ENCODE measurements around the gene VSTM2L. TPM values are rescaled to one million over a fixed set of nuclear protein-coding genes. Genes with fewer than 3 reads are reported as not detected.

Gene VSTM2L
- total RNA-seq, 1 donor from 2014 or later: 0.46 TPM

GRCh38 chr20:37929683-37930014 is 26.7 kb downstream of the VSTM2L start:
- H3K4me3 ChIP-seq (ENCODE audit: low read depth, low read length): no peak overlapping the region
- no peak for TF ChIP-seq CTCF (IDR thresholded peaks at IDR 0.05; ENCODE audit: insufficient read depth, low read length, poor library complexity, severe bottlenecking)
- H3K36me3 ChIP-seq (ENCODE audit: control insufficient read depth, insufficient read depth, low read length): no peaks in the 10 kb centered on the region
- H3K27me3 ChIP-seq (ENCODE audit: control insufficient read depth, insufficient read depth, low read length): peaks cover 20% of the 10 kb centered on the region
- no peak for DNase-seq (ENCODE audit: low read depth)

- Histone ChIP-seq H3K27me3 (ENCODE audit: control insufficient read depth, insufficient read depth, low read length) (peaks cover 20% of the 10 kb centered on the region), H3K4me3 (ENCODE audit: low read depth, low read length) (no peak overlapping the region)
Observed at GRCh38 chr20:37931153-37931922, 28.4 kb downstream of the VSTM2L start.

GRCh38 chr20:37932074-37932473 is 29.1 kb downstream of the VSTM2L start:
- TF ChIP-seq CTCF (IDR thresholded peaks at IDR 0.05; ENCODE audit: insufficient read depth, low read length, poor library complexity, severe bottlenecking): no peak
- no peaks in the 10 kb centered on the region for H3K36me3 ChIP-seq (ENCODE audit: control insufficient read depth, insufficient read depth, low read length)
- peaks cover 20% of the 10 kb centered on the region for H3K27me3 ChIP-seq (ENCODE audit: control insufficient read depth, insufficient read depth, low read length)
- no peak for DNase-seq (ENCODE audit: low read depth)
- no peak overlapping the region for H3K4me3 ChIP-seq (ENCODE audit: low read depth, low read length)

More at GRCh38 chr20:37931153-37931922, 28.4 kb downstream of the VSTM2L start:
- TF ChIP-seq CTCF (IDR thresholded peaks at IDR 0.05; ENCODE audit: insufficient read depth, low read length, poor library complexity, severe bottlenecking): no peak
- no peaks in the 10 kb centered on the region for H3K36me3 ChIP-seq (ENCODE audit: control insufficient read depth, insufficient read depth, low read length)
- no peak for DNase-seq (ENCODE audit: low read depth)

- Histone ChIP-seq H3K4me3 (ENCODE audit: low read depth, low read length) (no peak overlapping the region), H3K36me3 (ENCODE audit: control insufficient read depth, insufficient read depth, low read length) (no peaks in the 10 kb centered on the region), H3K27me3 (ENCODE audit: control insufficient read depth, insufficient read depth, low read length) (peaks cover 20% of the 10 kb centered on the region)
- TF ChIP-seq CTCF (IDR thresholded peaks at IDR 0.05; ENCODE audit: insufficient read depth, low read length, poor library complexity, severe bottlenecking): no peak
- no peak for DNase-seq (ENCODE audit: low read depth)
Observed at GRCh38 chr20:37932919-37933318, 30.0 kb downstream of the VSTM2L start.

- no peak overlapping the region for H3K4me3 ChIP-seq (ENCODE audit: low read depth, low read length)
- no peak for TF ChIP-seq CTCF (IDR thresholded peaks at IDR 0.05; ENCODE audit: insufficient read depth, low read length, poor library complexity, severe bottlenecking)
- no peak for DNase-seq (ENCODE audit: low read depth)
- peaks cover 19% of the 10 kb centered on the region for H3K27me3 ChIP-seq (ENCODE audit: control insufficient read depth, insufficient read depth, low read length)
- no peaks in the 10 kb centered on the region for H3K36me3 ChIP-seq (ENCODE audit: control insufficient read depth, insufficient read depth, low read length)
Observed at GRCh38 chr20:37933786-37934633, 31.1 kb downstream of the VSTM2L start.
